ENCODE measurements around the gene INTS15. TPM values are rescaled to one million over a fixed set of nuclear protein-coding genes. Genes with fewer than 3 reads are reported as not detected.
A peak's percentile ranks its signal among the peaks of the same experiment; 100 is the strongest.
"Not testable (repeated sequence)": the region's sequence is repeated elsewhere in the genome, so short reads cannot be mapped to it uniquely, and the experiment has no call there.

The INTS15 gene
- total RNA-seq, 1 donor from 2014 or later = 26.7 TPM

DNA sequence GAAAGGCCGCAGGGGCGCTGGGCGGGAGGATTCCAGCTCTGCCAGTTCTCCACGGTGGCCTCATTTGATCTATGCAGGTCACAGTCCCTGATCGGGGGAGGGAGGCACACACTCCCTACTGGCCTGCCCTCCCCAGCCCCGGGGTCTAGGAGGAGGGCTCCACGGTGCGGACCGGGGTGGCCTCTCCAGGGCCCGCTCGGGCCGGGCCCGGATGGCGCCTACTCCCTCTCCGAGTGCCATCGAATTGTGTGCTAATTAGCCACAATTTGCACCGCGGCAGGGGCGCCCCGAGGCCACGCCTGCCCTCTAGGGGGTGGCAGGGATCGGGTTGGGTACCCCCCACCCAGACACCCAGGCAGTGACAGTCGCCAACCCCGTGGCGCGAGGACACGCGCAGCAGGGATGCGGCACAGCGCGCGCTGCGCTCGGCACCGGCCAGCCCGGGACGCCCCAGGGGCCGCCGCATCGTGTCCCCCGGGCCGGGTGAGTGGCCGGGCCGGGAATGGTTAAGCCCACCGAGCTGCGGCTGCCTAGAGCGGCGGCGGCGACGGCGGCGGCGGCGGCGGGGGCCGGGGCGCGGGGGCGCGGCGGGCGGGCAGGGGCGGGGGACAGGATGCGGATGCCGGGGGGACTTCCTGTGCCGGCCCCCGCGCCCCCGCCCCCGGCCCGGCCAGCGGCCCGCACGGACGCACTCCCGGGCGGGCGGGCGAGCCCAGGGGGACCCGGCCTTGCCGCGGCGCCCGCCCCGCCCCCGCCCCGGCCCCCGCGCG is 25.3 kb downstream of the INTS15 start, which contains the start of gene ZNF853:
Gene ZNF853, plus strand, starts transcription at position 658 of the 770 bp plus-strand sequence. CDS start 565 bp downstream, outside the sequence.
- peak; percentile 27 for ATAC-seq
- intact Hi-C loops (cut with DNase I) = no loop called here

DNA sequence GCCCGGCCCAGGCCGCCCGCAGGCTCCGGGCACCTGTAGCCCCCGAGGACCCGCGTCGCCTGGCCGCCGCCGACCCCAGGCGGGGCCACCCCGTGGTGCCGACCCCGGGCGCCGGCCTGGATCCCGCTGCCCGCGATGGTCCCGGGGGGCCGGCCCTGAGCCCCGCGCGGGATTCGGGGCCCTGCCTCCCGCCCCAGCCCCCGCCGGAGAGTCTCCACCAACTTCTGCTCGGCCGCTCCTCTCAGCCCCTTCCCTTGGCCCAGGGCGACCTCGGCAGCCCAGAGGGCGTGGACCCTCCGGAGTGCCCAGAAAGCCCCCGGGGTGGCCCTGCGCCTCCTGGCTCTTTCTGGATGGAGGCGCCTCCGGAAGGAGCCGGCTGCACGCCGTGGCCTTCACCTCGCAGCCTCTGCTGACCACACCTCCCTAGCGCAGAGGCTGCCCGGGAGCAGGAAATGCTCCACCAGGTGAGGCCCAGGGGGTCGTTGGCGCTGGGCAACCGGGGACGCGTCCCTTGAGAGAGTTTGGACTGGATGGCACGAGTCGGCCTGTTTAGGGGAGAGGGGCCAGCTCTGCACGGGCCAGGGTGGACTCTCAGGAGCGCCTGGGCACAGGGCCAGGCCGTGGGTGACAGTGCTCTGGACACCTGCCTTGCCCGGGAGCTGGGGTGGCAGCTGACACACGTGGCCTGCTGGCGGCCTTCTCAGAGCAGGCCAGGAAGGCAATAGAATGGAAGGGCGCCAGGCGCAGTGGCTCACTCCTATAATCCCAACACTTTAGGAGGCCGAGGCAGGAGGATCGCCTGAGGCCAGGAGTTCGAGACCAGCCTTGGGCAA is 26.1 kb downstream of the INTS15 start:
- intact Hi-C loops (cut with DNase I) = no loop called here
- peak; percentile 55 for ATAC-seq
- DNase-seq (ENCODE audit: low spot score) = no peak

More for the DNA sequence above, 25.3 kb downstream of the INTS15 start, which contains the start of gene ZNF853:
- no peak for DNase-seq (ENCODE audit: low spot score)

DNA sequence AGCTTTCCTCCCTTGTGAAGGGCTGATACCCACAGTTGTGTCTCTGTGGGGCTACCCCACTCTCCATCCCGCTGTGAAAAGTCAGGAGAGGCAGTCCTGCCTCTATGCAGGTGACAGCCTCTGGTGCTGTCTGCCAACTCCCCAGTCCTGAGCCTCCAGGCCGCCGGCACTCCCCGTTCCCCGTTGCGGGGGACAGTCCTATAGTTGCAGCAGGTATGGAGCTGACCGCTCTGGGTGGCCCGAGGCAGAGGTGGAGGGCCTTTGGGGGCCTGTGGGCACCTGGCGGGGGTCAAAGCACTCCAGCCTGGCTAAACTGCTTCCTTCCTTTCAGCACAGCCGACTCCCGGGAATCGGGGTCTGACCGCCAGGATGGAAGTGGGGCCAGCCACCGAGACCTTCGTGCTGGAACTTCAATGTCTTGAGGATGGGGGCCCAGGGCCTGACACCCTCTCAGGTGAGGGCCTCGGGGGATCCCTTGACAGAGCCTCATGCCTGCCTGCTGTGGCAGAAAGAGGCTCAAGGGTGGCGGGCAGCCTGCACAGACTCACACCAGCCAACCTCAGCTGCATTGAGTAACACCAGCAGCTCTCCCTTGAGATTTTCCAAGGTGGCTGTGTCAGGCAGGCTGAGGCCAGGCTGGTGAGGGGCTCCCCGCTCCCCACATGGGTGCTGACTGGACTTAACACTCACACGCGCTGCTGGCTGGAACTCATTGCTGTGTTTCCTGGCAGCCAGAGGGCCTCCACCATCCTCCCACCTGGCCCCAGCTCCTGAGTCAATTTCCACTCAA is 27.2 kb downstream of the INTS15 start:
- ATAC-seq = no peak
- DNase-seq (ENCODE audit: low spot score) = no peak
- intact Hi-C loops (cut with DNase I) = no loop called here

DNA sequence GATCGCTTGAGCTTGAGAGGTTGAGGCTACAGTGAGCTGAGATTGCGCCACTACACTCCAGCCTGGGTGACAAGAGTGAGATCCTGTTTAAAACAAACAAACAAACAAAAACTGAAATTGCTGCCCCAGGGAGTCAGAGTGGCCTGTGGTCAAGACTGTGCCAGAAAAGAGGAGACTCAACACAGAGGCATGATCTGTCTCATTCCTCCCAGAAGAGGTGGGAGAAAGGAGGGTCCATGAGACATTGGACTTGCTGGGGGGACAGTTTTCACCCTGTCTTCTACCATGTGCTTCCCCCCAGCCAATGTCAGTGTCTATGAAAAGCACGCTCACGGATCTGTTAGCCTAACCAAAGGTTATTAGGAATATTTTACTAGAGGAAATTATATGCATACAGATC is 28.8 kb downstream of the INTS15 start:
- intact Hi-C loops (cut with DNase I) = no loop called here
- ATAC-seq = no peak
- DNase-seq (ENCODE audit: low spot score) = no peak

DNA sequence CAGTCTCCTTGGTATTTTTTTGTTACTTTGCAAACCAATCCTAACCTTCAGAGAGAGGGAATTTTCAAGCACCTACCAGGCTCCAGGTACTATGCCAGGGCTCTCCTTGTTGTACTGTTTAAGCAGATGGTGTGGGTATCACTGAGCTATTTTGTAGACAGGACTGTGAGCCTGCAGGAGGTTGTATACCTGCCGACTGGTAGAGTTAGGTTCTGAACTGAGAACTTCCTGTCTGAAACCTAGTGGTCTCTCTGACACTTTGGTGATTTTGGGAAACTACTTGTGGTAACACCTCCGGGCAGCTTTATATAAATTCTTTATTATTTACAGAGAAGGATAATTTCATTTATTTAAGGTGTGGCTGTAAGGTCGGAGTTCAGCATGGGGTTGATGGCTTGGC is 30.1 kb downstream of the INTS15 start:
- DNase-seq (ENCODE audit: low spot score) (no peak), ATAC-seq (no peak)
- intact Hi-C loops (cut with DNase I) = no loop called here

DNA sequence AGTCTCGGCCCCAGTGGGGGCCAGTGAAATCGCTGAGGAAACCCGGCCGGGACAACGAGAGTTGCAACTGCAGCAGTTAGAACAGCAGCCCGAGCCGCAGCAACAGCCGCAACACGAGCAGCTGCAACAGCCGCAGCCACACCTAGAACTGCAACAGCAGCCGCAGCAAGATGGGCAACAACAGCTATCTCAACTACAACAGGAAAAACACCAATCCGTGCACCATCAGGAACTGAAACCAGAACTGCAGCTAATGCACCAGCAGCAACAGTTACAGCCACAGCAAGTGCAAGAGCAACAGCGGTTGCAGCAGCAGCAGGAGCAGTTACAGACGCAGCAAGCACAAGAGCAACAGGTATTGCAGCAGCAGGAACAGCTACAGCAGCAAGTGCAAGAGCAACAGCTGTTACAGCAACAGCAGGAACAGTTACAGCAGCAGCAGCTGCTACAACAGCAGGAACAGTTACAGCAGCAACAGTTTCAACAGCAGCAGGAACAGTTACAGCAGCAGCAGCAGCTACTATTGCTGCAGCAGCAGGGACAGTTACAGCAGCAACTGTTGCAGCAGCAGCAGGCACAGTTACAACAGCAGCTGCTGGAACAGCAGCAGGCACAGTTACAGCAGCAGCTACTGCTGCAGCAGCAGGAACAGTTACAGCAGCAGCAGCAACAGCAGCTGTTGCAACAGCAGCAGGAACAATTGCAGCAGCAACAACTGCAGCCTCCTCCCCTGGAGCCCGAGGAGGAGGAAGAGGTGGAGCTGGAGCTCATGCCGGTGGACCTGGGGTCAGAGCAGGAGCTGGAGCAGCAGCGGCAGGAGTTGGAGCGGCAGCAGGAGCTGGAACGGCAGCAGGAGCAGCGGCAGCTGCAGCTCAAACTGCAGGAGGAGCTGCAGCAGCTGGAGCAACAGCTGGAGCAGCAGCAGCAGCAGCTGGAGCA is 31.6 kb downstream of the INTS15 start:
- DNase-seq (ENCODE audit: low spot score) = no peak
- no peak for ATAC-seq

DNA sequence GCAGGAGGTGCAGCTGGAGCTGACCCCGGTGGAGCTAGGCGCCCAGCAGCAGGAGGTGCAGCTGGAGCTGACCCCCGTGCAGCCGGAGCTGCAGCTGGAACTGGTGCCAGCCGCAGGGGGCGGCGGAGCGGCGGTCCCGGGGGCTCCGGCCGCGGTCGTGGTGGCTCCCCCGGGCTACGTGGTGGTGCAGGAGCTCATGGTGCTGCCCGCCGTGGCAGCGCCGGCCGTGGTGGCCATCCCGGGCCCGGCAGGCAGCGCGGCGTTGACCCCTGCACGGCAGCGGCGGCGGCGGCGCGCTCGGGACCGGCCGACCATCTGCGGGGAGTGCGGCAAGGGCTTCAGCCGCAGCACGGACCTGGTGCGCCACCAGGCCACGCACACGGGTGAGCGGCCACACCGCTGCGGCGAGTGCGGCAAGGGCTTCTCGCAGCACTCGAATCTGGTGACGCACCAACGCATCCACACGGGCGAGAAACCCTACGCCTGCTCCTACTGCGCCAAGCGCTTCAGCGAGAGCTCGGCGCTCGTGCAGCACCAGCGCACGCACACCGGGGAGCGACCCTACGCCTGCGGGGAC is 32.4 kb downstream of the INTS15 start:
- intact Hi-C loops (cut with DNase I) = no loop called here
- ATAC-seq = no peak

More for the DNA sequence above, 31.6 kb downstream of the INTS15 start:
- intact Hi-C loops (cut with DNase I) = no loop called here

DNA sequence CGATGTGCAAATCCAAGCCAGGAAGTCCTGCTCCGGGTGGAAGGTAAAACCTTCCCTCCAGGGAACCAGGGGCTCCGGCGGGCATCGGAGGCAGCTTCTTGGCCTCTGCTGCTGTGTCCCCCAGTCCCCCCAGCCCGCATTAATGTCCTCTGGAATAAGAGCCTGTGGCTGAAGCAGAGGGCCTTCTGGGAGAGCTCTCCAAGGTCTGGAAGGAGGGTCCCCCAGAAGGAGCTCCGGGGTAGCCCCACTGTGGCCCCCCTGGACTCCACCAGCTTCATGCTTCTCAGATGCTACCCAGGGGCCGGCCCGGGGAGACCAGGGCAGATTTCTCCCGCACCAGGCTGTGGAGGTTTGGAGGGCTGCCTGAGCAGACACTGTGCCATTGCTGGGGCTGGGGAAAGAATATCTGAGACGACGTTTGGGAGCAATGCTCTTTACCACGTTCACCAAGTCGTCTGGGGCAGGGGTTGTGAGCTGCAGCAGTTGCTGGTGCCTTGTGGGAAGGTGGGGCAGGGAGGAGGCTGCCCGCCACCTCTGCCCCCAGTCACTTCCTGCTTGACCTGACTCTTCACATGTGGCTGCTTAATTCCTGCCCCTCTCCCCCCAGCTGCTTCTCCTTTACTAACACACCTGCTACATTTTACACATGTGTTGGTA is 33.9 kb downstream of the INTS15 start:
- no peak for DNase-seq (ENCODE audit: low spot score)
- ATAC-seq = no peak
- intact Hi-C loops (cut with DNase I) = no loop called here

More for the DNA sequence above, 32.4 kb downstream of the INTS15 start:
- no peak for DNase-seq (ENCODE audit: low spot score)

DNA sequence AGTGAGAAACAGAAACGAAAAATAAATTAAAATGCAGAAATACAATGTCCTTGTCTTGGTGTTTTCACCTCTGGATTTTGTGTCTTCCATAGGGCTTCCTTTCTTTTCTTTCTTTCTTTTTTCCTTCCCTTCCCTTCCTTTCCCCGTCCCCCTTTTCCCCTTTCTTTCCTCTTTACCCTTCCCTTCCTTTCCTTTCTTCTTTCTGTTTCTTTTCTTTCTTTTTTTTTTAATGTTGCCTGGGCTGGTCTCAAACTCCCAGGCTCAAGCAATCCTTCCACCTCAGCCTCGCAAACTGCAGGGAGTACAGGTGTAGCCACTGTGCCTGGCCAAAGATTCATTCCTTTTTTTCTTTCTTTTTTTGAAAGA is 34.4 kb downstream of the INTS15 start:
- intact Hi-C loops (cut with DNase I) = no loop called here
- DNase-seq (ENCODE audit: low spot score) (no peak), ATAC-seq (no peak)

DNA sequence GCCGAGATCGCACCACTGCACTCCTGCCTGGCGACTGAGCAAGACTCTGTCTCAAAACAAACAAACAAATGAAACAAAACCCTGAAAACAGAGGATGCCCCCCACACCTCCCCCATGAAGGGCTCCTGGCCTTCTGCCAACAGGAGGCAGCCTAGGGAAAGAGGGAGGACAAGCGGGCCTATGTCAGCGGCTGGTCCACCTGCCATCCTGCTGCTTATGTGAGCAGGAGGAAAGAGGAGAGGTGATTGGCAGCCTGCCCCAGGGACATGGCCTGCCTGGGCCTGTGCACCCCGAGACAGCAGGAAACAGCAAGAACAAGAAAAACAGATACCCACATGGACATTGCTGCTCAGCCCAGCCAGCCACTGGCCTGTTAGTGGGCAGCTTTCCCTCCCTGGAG is 38.2 kb downstream of the INTS15 start:
- DNase-seq (ENCODE audit: low spot score) (no peak), ATAC-seq (no peak)
- intact Hi-C loops (cut with DNase I) = no loop called here

DNA sequence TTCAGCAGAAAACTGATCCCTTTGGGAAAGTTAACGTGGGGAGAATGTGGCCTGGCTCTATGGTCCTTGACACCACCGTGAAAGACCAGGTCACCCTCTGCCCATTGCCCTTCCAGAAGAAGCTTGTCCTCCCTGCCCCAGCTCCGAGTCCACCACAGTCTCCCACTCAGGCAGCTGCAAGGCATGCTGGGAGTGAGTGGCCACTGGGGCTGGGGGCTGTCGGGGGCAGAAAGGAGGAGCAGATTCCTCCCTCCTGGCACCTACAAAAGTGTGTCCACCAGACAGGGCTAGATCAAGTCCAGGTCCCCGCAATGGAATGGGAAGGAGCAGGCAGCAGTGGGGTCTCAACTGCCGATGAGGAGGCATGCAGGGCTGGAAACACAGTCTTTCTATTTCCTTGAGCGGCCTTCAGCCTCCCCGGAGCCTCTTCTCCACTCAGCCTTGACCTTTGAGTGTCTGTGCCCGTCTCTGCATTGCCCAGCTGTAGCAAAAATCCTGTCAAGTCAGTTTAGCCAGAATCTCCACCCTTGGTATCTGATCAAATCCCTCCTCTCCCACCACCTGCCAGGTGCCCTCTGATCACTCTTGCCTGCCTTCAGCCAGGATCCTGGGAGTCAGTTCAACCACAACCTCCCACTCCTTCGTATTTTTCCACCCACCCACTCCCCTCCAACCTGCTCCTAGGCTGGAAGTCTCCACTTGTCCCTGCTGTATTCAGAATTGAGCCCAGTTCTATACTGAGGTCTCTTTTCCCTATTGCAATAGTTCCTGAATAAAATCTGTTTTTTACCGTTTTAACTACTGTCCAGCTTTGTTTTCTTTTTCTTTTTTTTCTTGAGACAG is 40.4 kb downstream of the INTS15 start:
- DNase-seq (ENCODE audit: low spot score) (no peak), ATAC-seq (no peak)
- intact Hi-C loops (cut with DNase I) = no loop called here

DNA sequence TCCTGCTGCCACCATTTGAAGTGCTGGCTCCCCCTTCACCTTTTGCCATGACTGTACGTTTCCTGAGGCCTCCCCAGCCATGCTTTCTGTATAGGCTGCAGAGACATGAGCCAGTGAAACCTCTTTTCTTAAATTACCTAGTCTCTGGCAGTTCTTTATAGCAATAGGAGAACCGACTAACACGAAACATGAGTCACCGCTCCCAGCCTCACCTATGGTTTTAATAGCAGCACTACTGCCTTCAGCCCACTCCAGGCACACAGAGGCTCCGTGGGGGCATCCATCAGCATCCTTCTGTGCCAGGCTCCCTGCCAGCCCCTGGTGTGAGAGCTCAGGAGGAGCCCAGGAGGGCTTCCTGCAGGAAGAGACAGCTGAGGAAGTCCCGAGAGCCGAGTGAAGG is 41.8 kb downstream of the INTS15 start:
- intact Hi-C loops (cut with DNase I) = no loop called here
- ATAC-seq = no peak
- DNase-seq (ENCODE audit: low spot score) = no peak

DNA sequence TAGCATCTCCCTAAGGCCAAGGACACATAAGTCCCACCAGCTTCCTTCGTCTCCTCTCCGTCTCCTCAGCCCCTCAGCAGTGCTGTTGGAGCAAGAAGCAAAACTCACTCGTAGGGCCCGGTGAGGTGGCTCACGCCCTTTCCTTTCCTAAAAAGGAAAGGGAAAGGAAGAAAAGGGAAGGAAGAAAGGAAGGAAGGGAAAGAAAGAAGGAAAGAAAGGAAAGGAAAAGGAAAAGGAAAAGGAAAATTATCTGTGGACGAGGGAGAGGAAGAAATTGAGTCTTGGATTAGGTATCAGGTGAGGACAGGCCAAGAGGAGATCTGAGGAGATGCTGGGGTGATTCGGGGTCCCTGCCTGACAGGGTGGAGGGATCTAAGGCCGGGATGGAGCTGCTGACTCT is 44.2 kb downstream of the INTS15 start:
- DNase-seq (ENCODE audit: low spot score) (no peak), ATAC-seq (no peak)
- intact Hi-C loops (cut with DNase I) = no loop called here

DNA sequence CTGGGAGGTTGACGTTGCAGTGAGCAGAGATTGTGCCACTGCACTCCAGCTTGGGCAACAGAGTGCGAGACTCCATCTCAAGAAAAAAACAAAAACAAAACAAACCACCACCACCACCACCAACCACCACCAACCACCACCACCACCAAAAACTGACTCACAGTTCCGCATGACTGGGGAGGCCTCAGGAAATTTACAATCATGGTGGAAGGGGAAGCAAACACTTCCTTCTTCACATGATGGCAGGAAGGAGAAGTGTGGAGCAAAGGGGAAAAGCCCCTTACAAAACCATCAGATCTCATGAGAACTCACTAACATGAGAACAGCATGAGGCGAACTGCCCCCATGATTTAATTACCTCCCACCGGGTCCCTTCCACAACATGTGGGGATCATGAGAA is 45.1 kb downstream of the INTS15 start:
- intact Hi-C loops (cut with DNase I); DNase-seq (ENCODE audit: low spot score); ATAC-seq: not testable (repeated sequence)

DNA sequence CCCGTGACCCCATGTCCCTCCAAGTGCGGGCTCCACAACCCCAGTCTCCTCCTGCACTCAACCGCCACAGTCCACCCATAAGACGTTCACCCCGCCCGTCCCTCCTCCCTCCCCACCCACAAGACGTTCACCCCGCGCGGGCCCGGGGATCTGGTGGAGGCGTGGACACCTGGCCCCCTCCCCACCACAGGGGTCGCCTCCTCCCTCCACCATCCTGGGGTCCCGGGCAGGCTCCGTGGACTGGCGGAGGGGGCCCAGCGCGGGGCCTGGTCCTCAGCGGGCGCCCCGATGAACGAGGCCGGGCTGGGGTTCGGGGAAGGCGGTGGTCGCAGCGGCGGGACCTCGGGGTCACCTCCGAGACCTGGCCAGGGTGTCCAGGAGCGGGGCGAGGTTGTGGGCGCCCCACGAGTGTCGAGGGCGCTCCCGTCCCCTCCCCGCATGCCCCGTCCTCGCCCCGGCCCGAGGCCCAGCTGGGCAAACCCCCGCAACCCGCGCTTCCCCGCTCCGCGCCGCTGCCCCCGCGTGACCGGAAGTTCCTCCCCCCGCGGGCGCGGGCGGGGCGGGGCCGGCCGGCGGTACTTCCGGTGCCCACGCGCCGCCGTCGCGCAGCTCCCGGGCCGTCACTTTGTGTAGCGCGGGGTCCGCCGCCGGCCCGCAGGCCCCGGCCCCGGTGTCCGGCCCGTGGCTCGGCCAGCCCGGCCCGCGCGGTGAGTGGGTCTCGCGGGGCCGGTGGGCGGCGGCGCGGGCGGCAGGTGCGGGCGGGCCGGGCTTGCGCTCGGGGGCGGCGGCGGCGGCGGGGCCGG is 47.1 kb downstream of the INTS15 start, which contains the start of gene ZNF316:
Gene ZNF316, plus strand, starts transcription at position 578 of the 803 bp plus-strand sequence. CDS start 5,092 bp downstream, outside the sequence.
- intact Hi-C loops (cut with DNase I) = no loop called here
- peak; percentile 80 for ATAC-seq
- peak; percentile 84 for DNase-seq (ENCODE audit: low spot score)

All from sciatic nerve (tissue), 2 donors.